ENCODE results near the gene AGK.

The AGK gene

GRCh38 chr7:141663081-141663849 is 112.1 kb downstream of the AGK start:
- Histone ChIP-seq H3K9ac (ENCODE audit: low read length) (no peak overlapping the region), H3K79me1 (ENCODE audit: low read length) (no peaks in the 10 kb centered on the region), H3K4me3 (ENCODE audit: low read depth, low read length) (no peak overlapping the region), H3K36me3 (ENCODE audit: control insufficient read depth in 1 of 2, insufficient read depth in 2 of 2, low read length in 2 of 2) (peaks cover 34 to 57% of the 10 kb centered on the region in 2 experiments), H3K4me1 (ENCODE audit: control insufficient read depth in 1 of 2, insufficient read depth in 2 of 2, low read length in 2 of 2) (no peaks in the 10 kb centered on the region), H3K27ac (ENCODE audit: low read depth, low read length) (no peak overlapping the region), H4K12ac (ENCODE audit: low read depth, low read length) (no peak overlapping the region), H3K18ac (ENCODE audit: low read length) (no peak overlapping the region), H2AK5ac (ENCODE audit: low read length) (no peak overlapping the region), H4K8ac (ENCODE audit: low read depth, low read length) (no peak overlapping the region), H3K14ac (ENCODE audit: low read length) (no peak overlapping the region), H2AFZ (ENCODE audit: insufficient read depth, low read length, poor library complexity) (no peak overlapping the region), H3K9me3 (ENCODE audit: insufficient read depth, low read depth, low read length) (no peaks in the 10 kb centered on the region), H3K79me2 (ENCODE audit: control insufficient read depth, insufficient read depth, low read length, poor library complexity) (no peaks in the 10 kb centered on the region), H3K27me3 (ENCODE audit: insufficient read depth, low read length) (no peaks in the 10 kb centered on the region), H2BK12ac (ENCODE audit: low read length) (no peak overlapping the region), H3K23ac (ENCODE audit: low read length) (no peak overlapping the region), H3K4me2 (ENCODE audit: low read length) (no peak overlapping the region), H4K91ac (ENCODE audit: low read depth, low read length) (no peak overlapping the region), H3K4ac (ENCODE audit: low read depth, low read length) (no peak overlapping the region), H2BK120ac (ENCODE audit: insufficient read depth, low read length, poor library complexity) (no peak overlapping the region), H2BK5ac (ENCODE audit: low read depth, low read length, poor library complexity) (no peak overlapping the region)
- DNase-seq, result no peak
- WGBS (ENCODE audit: extremely low coverage, insufficient coverage, insufficient read length), result no CpG with 5 or more reads among the region's 6 CpGs

GRCh38 chr7:141664450-141664849 is 113.2 kb downstream of the AGK start:
- H3K18ac ChIP-seq (ENCODE audit: low read length), result no peak overlapping the region
- DNase-seq, result no peak
- no peak overlapping the region for H4K12ac ChIP-seq (ENCODE audit: low read depth, low read length)
- no peak overlapping the region for H4K91ac ChIP-seq (ENCODE audit: low read depth, low read length)
- peaks cover 34 to 51% of the 10 kb centered on the region in 2 experiments for H3K36me3 ChIP-seq (ENCODE audit: control insufficient read depth in 1 of 2, insufficient read depth in 2 of 2, low read length in 2 of 2)
- H4K8ac ChIP-seq (ENCODE audit: low read depth, low read length), result no peak overlapping the region
- no peaks in the 10 kb centered on the region for H3K79me1 ChIP-seq (ENCODE audit: low read length)
- H3K4me2 ChIP-seq (ENCODE audit: low read length), result no peak overlapping the region
- H3K79me2 ChIP-seq (ENCODE audit: control insufficient read depth, insufficient read depth, low read length, poor library complexity), result no peaks in the 10 kb centered on the region
- H3K27ac ChIP-seq (ENCODE audit: low read depth, low read length), result no peak overlapping the region
- no peak overlapping the region for H3K4me3 ChIP-seq (ENCODE audit: low read depth, low read length)
- H3K23ac ChIP-seq (ENCODE audit: low read length), result no peak overlapping the region
- no peak overlapping the region for H2BK12ac ChIP-seq (ENCODE audit: low read length)
- H3K27me3 ChIP-seq (ENCODE audit: insufficient read depth, low read length), result no peaks in the 10 kb centered on the region
- H2AFZ ChIP-seq (ENCODE audit: insufficient read depth, low read length, poor library complexity), result no peak overlapping the region
- no peak overlapping the region for H2AK5ac ChIP-seq (ENCODE audit: low read length)
- no peak overlapping the region for H3K14ac ChIP-seq (ENCODE audit: low read length)
- no peak overlapping the region for H2BK120ac ChIP-seq (ENCODE audit: insufficient read depth, low read length, poor library complexity)
- H3K9me3 ChIP-seq (ENCODE audit: insufficient read depth, low read depth, low read length), result no peaks in the 10 kb centered on the region
- H3K4ac ChIP-seq (ENCODE audit: low read depth, low read length), result no peak overlapping the region
- H3K4me1 ChIP-seq (ENCODE audit: control insufficient read depth in 1 of 2, insufficient read depth in 2 of 2, low read length in 2 of 2), result no peaks in the 10 kb centered on the region
- H2BK5ac ChIP-seq (ENCODE audit: low read depth, low read length, poor library complexity), result no peak overlapping the region
- no peak overlapping the region for H3K9ac ChIP-seq (ENCODE audit: low read length)
- WGBS (ENCODE audit: extremely low coverage, insufficient coverage, insufficient read length), result no CpG with 5 or more reads among the region's 6 CpGs

DNA sequence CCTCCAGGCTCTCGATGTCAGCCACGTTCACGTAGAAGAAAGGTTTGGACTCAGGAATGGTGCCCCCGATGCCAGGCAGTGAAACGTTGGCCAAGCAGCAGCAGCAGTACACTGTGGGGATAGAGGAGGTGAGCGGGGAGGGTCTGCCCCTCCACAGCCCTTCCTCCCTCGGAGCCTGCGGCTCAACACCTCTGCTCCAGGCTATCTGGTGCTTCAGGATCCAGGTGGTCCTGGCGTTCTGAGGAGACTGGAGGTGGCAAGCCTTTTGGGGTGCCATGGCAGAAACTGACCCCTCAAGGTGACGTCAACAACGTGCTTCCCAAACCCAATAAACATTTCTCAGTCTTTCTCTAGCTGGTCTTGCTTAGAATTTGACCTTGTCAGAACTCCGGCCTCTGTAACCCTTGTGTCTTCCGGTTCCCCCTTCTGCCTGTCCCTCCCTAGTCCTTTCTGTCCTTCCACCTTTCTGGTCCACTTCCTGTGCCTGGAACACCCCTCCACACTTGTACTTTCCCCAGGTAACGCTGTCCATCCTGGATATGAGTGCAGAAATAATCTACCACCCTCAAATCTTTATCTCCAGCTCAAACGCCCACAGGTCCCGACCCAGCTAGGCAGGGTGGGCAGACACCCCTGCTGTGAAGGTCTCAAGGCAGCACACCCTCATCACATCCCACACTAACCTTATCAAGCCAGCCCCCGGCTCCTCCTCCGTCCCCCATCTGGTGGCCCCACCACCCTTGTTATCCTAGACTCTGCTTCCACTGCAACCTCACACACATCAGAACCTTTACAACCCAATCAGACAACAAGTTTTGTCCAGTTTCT is 114.2 kb downstream of the AGK start:
- WGBS (ENCODE audit: extremely low coverage, insufficient coverage, insufficient read length), result no CpG with 5 or more reads among the region's 18 CpGs

GRCh38 chr7:141666071-141666470 is 114.9 kb downstream of the AGK start:
- Histone ChIP-seq H3K9me3 (ENCODE audit: insufficient read depth, low read depth, low read length) (no peaks in the 10 kb centered on the region), H3K27ac (ENCODE audit: low read depth, low read length) (no peak overlapping the region), H3K14ac (ENCODE audit: low read length) (no peak overlapping the region), H3K79me2 (ENCODE audit: control insufficient read depth, insufficient read depth, low read length, poor library complexity) (no peaks in the 10 kb centered on the region), H3K23ac (ENCODE audit: low read length) (no peak overlapping the region), H3K4ac (ENCODE audit: low read depth, low read length) (no peak overlapping the region), H4K12ac (ENCODE audit: low read depth, low read length) (no peak overlapping the region), H4K8ac (ENCODE audit: low read depth, low read length) (no peak overlapping the region), H3K27me3 (ENCODE audit: insufficient read depth, low read length) (no peaks in the 10 kb centered on the region), H3K36me3 (ENCODE audit: control insufficient read depth in 1 of 2, insufficient read depth in 2 of 2, low read length in 2 of 2) (peaks cover 27 to 44% of the 10 kb centered on the region in 2 experiments), H3K18ac (ENCODE audit: low read length) (no peak overlapping the region), H3K9ac (ENCODE audit: low read length) (no peak overlapping the region), H2AK5ac (ENCODE audit: low read length) (no peak overlapping the region), H3K79me1 (ENCODE audit: low read length) (no peaks in the 10 kb centered on the region), H3K4me1 (ENCODE audit: control insufficient read depth in 1 of 2, insufficient read depth in 2 of 2, low read length in 2 of 2) (no peaks in the 10 kb centered on the region), H4K91ac (ENCODE audit: low read depth, low read length) (no peak overlapping the region), H2AFZ (ENCODE audit: insufficient read depth, low read length, poor library complexity) (no peak overlapping the region), H3K4me3 (ENCODE audit: low read depth, low read length) (no peak overlapping the region), H2BK12ac (ENCODE audit: low read length) (no peak overlapping the region), H2BK5ac (ENCODE audit: low read depth, low read length, poor library complexity) (no peak overlapping the region), H3K4me2 (ENCODE audit: low read length) (no peak overlapping the region), H2BK120ac (ENCODE audit: insufficient read depth, low read length, poor library complexity) (no peak overlapping the region)
- no peak for DNase-seq
- no CpG with 5 or more reads among the region's 4 CpGs for WGBS (ENCODE audit: extremely low coverage, insufficient coverage, insufficient read length)

More for the DNA sequence above, 114.2 kb downstream of the AGK start:
- Histone ChIP-seq H3K27ac (ENCODE audit: low read depth, low read length) (no peak overlapping the region), H3K9ac (ENCODE audit: low read length) (no peak overlapping the region), H2BK120ac (ENCODE audit: insufficient read depth, low read length, poor library complexity) (no peak overlapping the region), H4K91ac (ENCODE audit: low read depth, low read length) (no peak overlapping the region), H3K27me3 (ENCODE audit: insufficient read depth, low read length) (no peaks in the 10 kb centered on the region), H2BK12ac (ENCODE audit: low read length) (no peak overlapping the region), H4K12ac (ENCODE audit: low read depth, low read length) (no peak overlapping the region), H3K23ac (ENCODE audit: low read length) (no peak overlapping the region), H3K4me2 (ENCODE audit: low read length) (no peak overlapping the region), H2BK5ac (ENCODE audit: low read depth, low read length, poor library complexity) (no peak overlapping the region), H3K14ac (ENCODE audit: low read length) (no peak overlapping the region), H3K79me2 (ENCODE audit: control insufficient read depth, insufficient read depth, low read length, poor library complexity) (no peaks in the 10 kb centered on the region), H3K4ac (ENCODE audit: low read depth, low read length) (no peak overlapping the region), H2AFZ (ENCODE audit: insufficient read depth, low read length, poor library complexity) (no peak overlapping the region), H3K18ac (ENCODE audit: low read length) (no peak overlapping the region), H2AK5ac (ENCODE audit: low read length) (no peak overlapping the region), H4K8ac (ENCODE audit: low read depth, low read length) (no peak overlapping the region), H3K36me3 (ENCODE audit: control insufficient read depth in 1 of 2, insufficient read depth in 2 of 2, low read length in 2 of 2) (peaks cover 29 to 42% of the 10 kb centered on the region in 2 experiments), H3K4me3 (ENCODE audit: low read depth, low read length) (no peak overlapping the region), H3K4me1 (ENCODE audit: control insufficient read depth in 1 of 2, insufficient read depth in 2 of 2, low read length in 2 of 2) (no peaks in the 10 kb centered on the region), H3K9me3 (ENCODE audit: insufficient read depth, low read depth, low read length) (no peaks in the 10 kb centered on the region), H3K79me1 (ENCODE audit: low read length) (no peaks in the 10 kb centered on the region)
- no peak for DNase-seq

All from trophoblast cell (in vitro differentiated cells and primary cell).